AG09309 (cell line): ENCODE measurements around the gene NCKAP5L.
"Not testable (repeated sequence)": the region's sequence is repeated elsewhere in the genome, so short reads cannot be mapped to it uniquely, and the experiment has no call there.

ENCODE experiments used
- DNase-seq: peaks from one replicate; pipeline ENCODE4 v3.0.0-alpha.2; 2010; ENCODE audit warnings: low read depth
- H3K4me3 ChIP-seq: 2 replicates; pipeline ENCODE4 v1.5.1; 2011; ENCODE audit warnings: mild to moderate bottlenecking, low read depth, low read length, moderate library complexity; ENCODE audit not compliant: control insufficient read depth
- TF ChIP-seq, protein P1 (sequence below): IDR thresholded peaks from 2 replicates; pipeline ENCODE4 v1.5.1; 2011; ENCODE audit warnings: mild to moderate bottlenecking, low read depth, low read length, inconsistent platforms; ENCODE audit not compliant: insufficient read depth, control insufficient read depth; ENCODE audit errors: missing control alignments

NCKAP5L gene

GRCh38 chr12:49872781-49873181, 44.6 kb upstream of the NCKAP5L start:
- H3K4me3 ChIP-seq = no peak overlapping the region
- TF ChIP-seq, protein P1, sequence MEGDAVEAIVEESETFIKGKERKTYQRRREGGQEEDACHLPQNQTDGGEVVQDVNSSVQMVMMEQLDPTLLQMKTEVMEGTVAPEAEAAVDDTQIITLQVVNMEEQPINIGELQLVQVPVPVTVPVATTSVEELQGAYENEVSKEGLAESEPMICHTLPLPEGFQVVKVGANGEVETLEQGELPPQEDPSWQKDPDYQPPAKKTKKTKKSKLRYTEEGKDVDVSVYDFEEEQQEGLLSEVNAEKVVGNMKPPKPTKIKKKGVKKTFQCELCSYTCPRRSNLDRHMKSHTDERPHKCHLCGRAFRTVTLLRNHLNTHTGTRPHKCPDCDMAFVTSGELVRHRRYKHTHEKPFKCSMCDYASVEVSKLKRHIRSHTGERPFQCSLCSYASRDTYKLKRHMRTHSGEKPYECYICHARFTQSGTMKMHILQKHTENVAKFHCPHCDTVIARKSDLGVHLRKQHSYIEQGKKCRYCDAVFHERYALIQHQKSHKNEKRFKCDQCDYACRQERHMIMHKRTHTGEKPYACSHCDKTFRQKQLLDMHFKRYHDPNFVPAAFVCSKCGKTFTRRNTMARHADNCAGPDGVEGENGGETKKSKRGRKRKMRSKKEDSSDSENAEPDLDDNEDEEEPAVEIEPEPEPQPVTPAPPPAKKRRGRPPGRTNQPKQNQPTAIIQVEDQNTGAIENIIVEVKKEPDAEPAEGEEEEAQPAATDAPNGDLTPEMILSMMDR = no peak
- no peak for DNase-seq

DNA sequence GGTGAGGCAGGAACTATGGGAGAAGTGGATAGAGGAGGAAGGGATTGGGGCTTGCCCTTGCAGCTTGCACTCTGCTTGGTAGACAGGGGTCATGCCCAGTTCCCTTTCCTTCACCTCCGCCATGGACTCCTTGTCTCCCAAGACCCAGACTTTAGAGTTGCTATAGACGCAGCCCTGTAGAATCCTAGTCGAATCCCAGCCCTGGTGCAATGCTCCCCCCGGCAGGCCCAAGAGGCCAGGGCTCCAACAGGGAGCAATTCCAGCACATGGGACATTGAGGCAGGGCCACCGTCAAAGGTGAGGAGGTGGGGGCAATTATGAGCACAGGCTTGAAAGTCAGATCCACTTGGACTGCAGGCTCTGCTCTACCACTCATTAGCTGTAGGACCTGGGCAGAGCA, 44.2 kb upstream of the NCKAP5L start:
- H3K4me3 ChIP-seq = no peak overlapping the region
- DNase-seq = no peak
- TF ChIP-seq, protein P1 = no peak

DNA sequence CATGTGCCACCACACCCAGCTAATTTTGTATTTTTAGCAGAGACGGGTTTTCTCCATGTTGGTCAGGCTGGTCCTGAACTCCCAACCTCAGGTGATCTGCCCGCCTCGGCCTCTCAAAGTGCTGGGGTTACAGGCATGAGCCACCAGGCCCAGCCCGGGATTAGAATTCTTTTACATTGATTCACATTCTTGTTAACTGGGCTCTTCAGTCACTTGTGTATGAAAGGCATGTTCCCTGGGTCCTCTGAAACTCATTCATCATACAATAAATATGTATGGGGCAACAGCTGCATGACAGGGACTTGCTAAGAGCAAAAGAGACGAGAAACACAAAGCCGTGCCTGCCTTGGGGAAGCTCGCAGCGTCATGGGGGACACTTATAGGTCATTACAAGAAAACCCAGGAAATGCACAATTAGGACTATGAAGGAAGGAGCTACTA, 43.6 kb upstream of the NCKAP5L start:
- not testable (repeated sequence) for H3K4me3 ChIP-seq, DNase-seq

- H3K4me3 ChIP-seq = no peak overlapping the region
- TF ChIP-seq, protein P1 = no peak
- no peak for DNase-seq
Observed at GRCh38 chr12:49871263-49871561, 43.0 kb upstream of the NCKAP5L start.

DNA sequence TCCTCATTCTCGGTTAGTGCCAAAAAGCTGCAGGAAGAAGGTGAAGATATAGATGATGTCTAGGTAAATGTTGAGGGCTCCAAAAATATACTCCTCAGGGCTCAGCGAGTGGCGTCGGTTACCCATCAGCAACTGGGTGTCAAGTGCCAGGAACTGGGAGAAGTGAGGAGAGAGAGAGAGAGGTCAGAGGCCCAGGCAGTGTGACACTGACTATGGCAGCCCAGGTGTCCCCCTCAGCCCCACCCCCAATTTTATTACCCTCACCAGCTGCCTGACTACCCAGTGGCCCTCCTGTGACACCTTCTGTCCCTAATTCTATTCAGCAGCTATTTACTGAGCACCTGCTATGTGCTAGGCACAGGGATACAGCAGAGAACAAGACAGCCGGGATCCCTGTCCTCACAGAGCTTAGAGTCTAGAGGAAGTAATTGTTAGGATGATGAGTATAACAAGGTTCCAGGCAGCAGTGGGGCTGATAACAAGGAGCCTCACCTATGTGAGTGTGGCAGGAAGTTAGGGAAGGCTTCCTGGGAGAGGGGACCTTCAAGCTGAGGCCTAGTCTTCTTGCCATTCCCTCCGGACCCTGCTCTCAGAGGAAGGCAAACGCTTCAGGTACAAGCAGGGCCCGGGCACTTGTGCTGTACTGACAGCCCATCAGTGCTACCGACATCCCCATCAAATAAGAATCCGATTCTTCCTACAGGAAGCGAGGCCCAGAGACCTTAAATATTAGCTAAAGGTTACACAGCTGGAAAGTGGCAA, 42.5 kb upstream of the NCKAP5L start:
- no peak for DNase-seq
- TF ChIP-seq, protein P1 = no peak
- no peak overlapping the region for H3K4me3 ChIP-seq

DNA sequence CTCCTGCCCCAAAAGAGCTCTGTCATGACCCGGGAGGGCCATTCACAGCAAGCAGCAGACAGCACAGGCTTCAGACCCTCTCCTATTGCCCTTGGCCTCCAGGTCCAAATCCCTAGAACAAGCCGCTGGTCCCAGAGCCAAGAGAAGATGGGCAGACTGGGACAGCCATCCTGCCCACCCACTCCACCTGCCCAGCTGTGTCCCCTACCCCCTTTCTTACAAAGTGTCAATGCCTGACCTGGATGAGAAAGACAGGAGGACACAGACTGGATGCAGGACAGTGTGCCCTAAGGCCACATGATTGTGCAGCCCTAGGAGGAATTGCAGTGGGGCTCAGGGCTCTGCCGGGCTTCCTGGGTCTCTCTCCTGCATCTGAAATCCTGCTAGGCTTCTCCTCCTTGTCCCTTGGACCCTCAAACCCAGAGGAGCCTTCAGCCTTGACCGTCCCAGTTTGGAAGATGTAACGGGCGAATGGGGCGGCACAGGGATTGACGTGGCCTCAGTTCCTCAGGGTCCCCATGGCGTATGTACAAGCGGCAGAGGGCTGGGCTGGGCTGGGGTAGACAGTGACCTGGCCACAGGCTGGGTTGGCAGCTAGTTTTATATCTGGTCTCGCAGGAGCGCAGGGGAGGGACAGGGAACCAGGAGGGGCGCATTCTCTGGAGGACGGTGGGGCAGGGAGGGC, 41.7 kb upstream of the NCKAP5L start:
- DNase-seq = no peak
- no peak overlapping the region for H3K4me3 ChIP-seq
- TF ChIP-seq, protein P1 = no peak
